ENCODE measurements around the gene USB1.

USB1 gene

GRCh38 chr16:57961538-57961937 lies 39.7 kb upstream of the USB1 start:
- DNase-seq (ENCODE audit: low read depth) = no peak
- H3K4me3 ChIP-seq (ENCODE audit: control insufficient read depth, low read depth, low read length) = no peak overlapping the region
- no peak for TF ChIP-seq CTCF (IDR thresholded peaks at IDR 0.05; ENCODE audit: control insufficient read depth, insufficient read depth, low read depth, low read length, missing control alignments)

GRCh38 chr16:57962046-57962445 lies 39.2 kb upstream of the USB1 start:
- DNase-seq (ENCODE audit: low read depth) = no peak
- no peak for TF ChIP-seq CTCF (IDR thresholded peaks at IDR 0.05; ENCODE audit: control insufficient read depth, insufficient read depth, low read depth, low read length, missing control alignments)

GRCh38 chr16:57962756-57963155 lies 38.5 kb upstream of the USB1 start:
- no peak for TF ChIP-seq CTCF (IDR thresholded peaks at IDR 0.05; ENCODE audit: control insufficient read depth, insufficient read depth, low read depth, low read length, missing control alignments)
- no peak overlapping the region for H3K4me3 ChIP-seq (ENCODE audit: control insufficient read depth, low read depth, low read length)
- no peak for DNase-seq (ENCODE audit: low read depth)

More at GRCh38 chr16:57962046-57962445, 39.2 kb upstream of the USB1 start:
- H3K4me3 ChIP-seq (ENCODE audit: control insufficient read depth, low read depth, low read length) = no peak overlapping the region

GRCh38 chr16:57964157-57964700 lies 37.0 kb upstream of the USB1 start:
- no peak for TF ChIP-seq CTCF (IDR thresholded peaks at IDR 0.05; ENCODE audit: control insufficient read depth, insufficient read depth, low read depth, low read length, missing control alignments)
- no peak for DNase-seq (ENCODE audit: low read depth)
- no peak overlapping the region for H3K4me3 ChIP-seq (ENCODE audit: control insufficient read depth, low read depth, low read length)

- H3K4me3 ChIP-seq (ENCODE audit: control insufficient read depth, low read depth, low read length) = no peak overlapping the region
- DNase-seq (ENCODE audit: low read depth) = no peak
These were observed 34.9 kb upstream of the USB1 start for GRCh38 chr16:57966204-57966771.

GRCh38 chr16:57966986-57967385 lies 34.2 kb upstream of the USB1 start:
- no peak for TF ChIP-seq CTCF (IDR thresholded peaks at IDR 0.05; ENCODE audit: control insufficient read depth, insufficient read depth, low read depth, low read length, missing control alignments)
- DNase-seq (ENCODE audit: low read depth) = no peak
- no peak overlapping the region for H3K4me3 ChIP-seq (ENCODE audit: control insufficient read depth, low read depth, low read length)

More at GRCh38 chr16:57966204-57966771, 34.9 kb upstream of the USB1 start:
- no peak for TF ChIP-seq CTCF (IDR thresholded peaks at IDR 0.05; ENCODE audit: control insufficient read depth, insufficient read depth, low read depth, low read length, missing control alignments)
